ENCODE results near the gene ZNF630. TPM values are rescaled to one million over a fixed set of nuclear protein-coding genes. Genes with fewer than 3 reads are reported as not detected.

Gene ZNF630
- polyA plus RNA-seq, 1 donor (not counting 4 experiments of a cell fraction or from before 2014, with no cell fraction given): 0.55 TPM

DNA sequence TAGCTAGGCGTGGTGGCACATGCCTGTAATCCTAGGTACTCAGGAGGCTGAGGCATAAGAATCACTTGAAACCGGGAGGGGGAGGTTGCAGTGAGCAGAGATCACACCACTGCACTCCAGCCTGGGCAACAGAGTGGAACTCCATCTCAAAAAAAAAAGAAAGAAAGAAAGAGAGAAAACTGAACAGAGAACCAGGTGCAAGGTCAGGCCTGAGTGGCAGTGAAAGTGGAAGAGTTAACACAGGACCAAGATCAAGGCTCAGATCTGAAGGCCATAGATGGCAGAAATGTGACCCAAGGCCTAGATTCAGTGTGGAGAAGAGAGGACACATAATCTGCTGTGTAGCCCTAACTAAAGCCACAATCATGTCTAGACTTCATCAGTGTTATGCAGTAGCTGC is 4.9 kb upstream of the ZNF630 start:
- dilution Hi-C loops (cut with MboI; ENCODE audit: extremely low pct_ligation_motif_present, low sequenced_read_pairs): no loop called here
- H3K4me3 ChIP-seq (ENCODE audit: control insufficient read depth in 2 of 3, extremely low read depth in 1 of 3, insufficient read depth in 2 of 3, low read depth in 1 of 3, low read length in 3 of 3): no peak overlapping the region
- no peak for TF ChIP-seq EZH2 (IDR thresholded peaks at IDR 0.05; ENCODE audit: low read length)
- TF ChIP-seq, protein P1, sequence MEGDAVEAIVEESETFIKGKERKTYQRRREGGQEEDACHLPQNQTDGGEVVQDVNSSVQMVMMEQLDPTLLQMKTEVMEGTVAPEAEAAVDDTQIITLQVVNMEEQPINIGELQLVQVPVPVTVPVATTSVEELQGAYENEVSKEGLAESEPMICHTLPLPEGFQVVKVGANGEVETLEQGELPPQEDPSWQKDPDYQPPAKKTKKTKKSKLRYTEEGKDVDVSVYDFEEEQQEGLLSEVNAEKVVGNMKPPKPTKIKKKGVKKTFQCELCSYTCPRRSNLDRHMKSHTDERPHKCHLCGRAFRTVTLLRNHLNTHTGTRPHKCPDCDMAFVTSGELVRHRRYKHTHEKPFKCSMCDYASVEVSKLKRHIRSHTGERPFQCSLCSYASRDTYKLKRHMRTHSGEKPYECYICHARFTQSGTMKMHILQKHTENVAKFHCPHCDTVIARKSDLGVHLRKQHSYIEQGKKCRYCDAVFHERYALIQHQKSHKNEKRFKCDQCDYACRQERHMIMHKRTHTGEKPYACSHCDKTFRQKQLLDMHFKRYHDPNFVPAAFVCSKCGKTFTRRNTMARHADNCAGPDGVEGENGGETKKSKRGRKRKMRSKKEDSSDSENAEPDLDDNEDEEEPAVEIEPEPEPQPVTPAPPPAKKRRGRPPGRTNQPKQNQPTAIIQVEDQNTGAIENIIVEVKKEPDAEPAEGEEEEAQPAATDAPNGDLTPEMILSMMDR (optimal IDR thresholded peaks at IDR 0.05 in 1 of 3, IDR thresholded peaks at IDR 0.05 in 1 of 3, conservative IDR thresholded peaks at IDR 0.05 in 1 of 3; ENCODE audit: extremely low read depth in 1 of 3, insufficient read depth in 2 of 3, low read length in 3 of 3): no peak
- no peaks in the 10 kb centered on the region for H3K36me3 ChIP-seq (ENCODE audit: control insufficient read depth in 2 of 2, extremely low read depth in 1 of 2, insufficient read depth in 2 of 2, low read length in 2 of 2)
- H3K9ac ChIP-seq (ENCODE audit: control insufficient read depth, extremely low read depth, insufficient read depth, low read length): no peak overlapping the region
- no peaks in the 10 kb centered on the region for H3K27me3 ChIP-seq (ENCODE audit: control insufficient read depth, extremely low read depth, insufficient read depth, low read length)
- no peaks in the 10 kb centered on the region for H3K9me3 ChIP-seq (ENCODE audit: control insufficient read depth, low read depth, low read length)
- no peaks in the 10 kb centered on the region for H3K9me1 ChIP-seq (ENCODE audit: control insufficient read depth, extremely low read depth, insufficient read depth, low read length)
- no peak overlapping the region for H2AFZ ChIP-seq (ENCODE audit: control insufficient read depth, low read length)
- H4K20me1 ChIP-seq (ENCODE audit: control insufficient read depth, extremely low read depth, insufficient read depth, low read length): no peaks in the 10 kb centered on the region
- H3K79me2 ChIP-seq (ENCODE audit: control insufficient read depth, insufficient read depth, low read length): no peaks in the 10 kb centered on the region
- H3K27ac ChIP-seq (ENCODE audit: control insufficient read depth, insufficient read depth, low read length): no peak overlapping the region
- DNase-seq (ENCODE audit: low read depth, low spot score) (no peak), FAIRE-seq (no peak)
- no peak overlapping the region for H3K4me2 ChIP-seq (ENCODE audit: control insufficient read depth, extremely low read depth, insufficient read depth, low read depth, low read length)
- H3K4me1 ChIP-seq (ENCODE audit: control insufficient read depth, extremely low read depth, insufficient read depth, low read length): no peaks in the 10 kb centered on the region

GRCh38 chrX:48071986-48072605 is 656 bp upstream of the ZNF630 start:
- TF ChIP-seq EZH2 (IDR thresholded peaks at IDR 0.05; ENCODE audit: low read length): no peak
- TF ChIP-seq, protein P1 (optimal IDR thresholded peaks at IDR 0.05 in 1 of 3, IDR thresholded peaks at IDR 0.05 in 1 of 3, conservative IDR thresholded peaks at IDR 0.05 in 1 of 3; ENCODE audit: extremely low read depth in 1 of 3, insufficient read depth in 2 of 3, low read length in 3 of 3): no peak
- H3K36me3 ChIP-seq (ENCODE audit: control insufficient read depth in 2 of 2, extremely low read depth in 1 of 2, insufficient read depth in 2 of 2, low read length in 2 of 2): no peaks in the 10 kb centered on the region
- H2AFZ ChIP-seq (ENCODE audit: control insufficient read depth, low read length): no peak overlapping the region
- DNase-seq (ENCODE audit: low read depth, low spot score) (no peak), FAIRE-seq (no peak)
- no peak overlapping the region for H3K9ac ChIP-seq (ENCODE audit: control insufficient read depth, extremely low read depth, insufficient read depth, low read length)
- no peak overlapping the region for H3K27ac ChIP-seq (ENCODE audit: control insufficient read depth, insufficient read depth, low read length)
- dilution Hi-C loops (cut with MboI; ENCODE audit: extremely low pct_ligation_motif_present, low sequenced_read_pairs): no loop called here
- H3K27me3 ChIP-seq (ENCODE audit: control insufficient read depth, extremely low read depth, insufficient read depth, low read length): no peaks in the 10 kb centered on the region
- peak overlapping the region in 1 of 3 experiments; percentile 48 for H3K4me3 ChIP-seq (ENCODE audit: control insufficient read depth in 2 of 3, extremely low read depth in 1 of 3, insufficient read depth in 2 of 3, low read depth in 1 of 3, low read length in 3 of 3)
- no peaks in the 10 kb centered on the region for H3K9me1 ChIP-seq (ENCODE audit: control insufficient read depth, extremely low read depth, insufficient read depth, low read length)
- no peaks in the 10 kb centered on the region for H3K4me1 ChIP-seq (ENCODE audit: control insufficient read depth, extremely low read depth, insufficient read depth, low read length)
- H3K79me2 ChIP-seq (ENCODE audit: control insufficient read depth, insufficient read depth, low read length): no peaks in the 10 kb centered on the region
- no peak overlapping the region for H3K4me2 ChIP-seq (ENCODE audit: control insufficient read depth, extremely low read depth, insufficient read depth, low read depth, low read length)
- H4K20me1 ChIP-seq (ENCODE audit: control insufficient read depth, extremely low read depth, insufficient read depth, low read length): no peaks in the 10 kb centered on the region
- no peaks in the 10 kb centered on the region for H3K9me3 ChIP-seq (ENCODE audit: control insufficient read depth, low read depth, low read length)
